Measurements from ENCODE around the gene EIF2B1. TPM values are rescaled to one million over a fixed set of nuclear protein-coding genes. Genes with fewer than 3 reads are reported as not detected.

The EIF2B1 gene
- total and polyA plus RNA-seq, 3 donors from 2014 or later = 39.2 to 138 (median 136) TPM

- intact Hi-C loops (cut with DNase I; ENCODE audit: low total_unique reads) = no loop called here
- DNase-seq = no peak
- Histone ChIP-seq H3K27ac (no peak overlapping the region), H3K4me1 (no peaks in the 10 kb centered on the region), H3K27me3 (no peaks in the 10 kb centered on the region), H3K36me3 (ENCODE audit: low read depth, missing control alignments) (no peaks in the 10 kb centered on the region), H3K4me3 (no peak overlapping the region), H3K9me3 (no peaks in the 10 kb centered on the region)
- TF ChIP-seq, protein P1, sequence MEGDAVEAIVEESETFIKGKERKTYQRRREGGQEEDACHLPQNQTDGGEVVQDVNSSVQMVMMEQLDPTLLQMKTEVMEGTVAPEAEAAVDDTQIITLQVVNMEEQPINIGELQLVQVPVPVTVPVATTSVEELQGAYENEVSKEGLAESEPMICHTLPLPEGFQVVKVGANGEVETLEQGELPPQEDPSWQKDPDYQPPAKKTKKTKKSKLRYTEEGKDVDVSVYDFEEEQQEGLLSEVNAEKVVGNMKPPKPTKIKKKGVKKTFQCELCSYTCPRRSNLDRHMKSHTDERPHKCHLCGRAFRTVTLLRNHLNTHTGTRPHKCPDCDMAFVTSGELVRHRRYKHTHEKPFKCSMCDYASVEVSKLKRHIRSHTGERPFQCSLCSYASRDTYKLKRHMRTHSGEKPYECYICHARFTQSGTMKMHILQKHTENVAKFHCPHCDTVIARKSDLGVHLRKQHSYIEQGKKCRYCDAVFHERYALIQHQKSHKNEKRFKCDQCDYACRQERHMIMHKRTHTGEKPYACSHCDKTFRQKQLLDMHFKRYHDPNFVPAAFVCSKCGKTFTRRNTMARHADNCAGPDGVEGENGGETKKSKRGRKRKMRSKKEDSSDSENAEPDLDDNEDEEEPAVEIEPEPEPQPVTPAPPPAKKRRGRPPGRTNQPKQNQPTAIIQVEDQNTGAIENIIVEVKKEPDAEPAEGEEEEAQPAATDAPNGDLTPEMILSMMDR (IDR thresholded peaks at IDR 0.05) = no peak
- TF ChIP-seq POLR2A (IDR thresholded peaks at IDR 0.05) = no peak
- WGBS, 2 donors = 89 to 93% methylated on average over 13 of the region's 13 CpGs
These were observed 15.9 kb downstream of the EIF2B1 start for GRCh38 chr12:123617580-123617979.

- Histone ChIP-seq H3K27ac (no peak overlapping the region), H3K27me3 (no peaks in the 10 kb centered on the region), H3K4me1 (no peaks in the 10 kb centered on the region), H3K36me3 (ENCODE audit: low read depth, missing control alignments) (no peaks in the 10 kb centered on the region), H3K9me3 (no peaks in the 10 kb centered on the region), H3K4me3 (no peak overlapping the region)
- intact Hi-C loops (cut with DNase I; ENCODE audit: low total_unique reads) = no loop called here
- TF ChIP-seq, protein P1 (IDR thresholded peaks at IDR 0.05) = no peak
- no peak for TF ChIP-seq POLR2A (IDR thresholded peaks at IDR 0.05)
- 74 to 87% methylated on average over 3 of the region's 3 CpGs for WGBS, 2 donors
- DNase-seq = no peak
These were observed 16.3 kb downstream of the EIF2B1 start for GRCh38 chr12:123617144-123617543.

- no peaks in the 10 kb centered on the region for H3K9me3 ChIP-seq
- no peak for TF ChIP-seq POLR2A (IDR thresholded peaks at IDR 0.05)
- TF ChIP-seq, protein P1 (IDR thresholded peaks at IDR 0.05) = no peak
- intact Hi-C loops (cut with DNase I; ENCODE audit: low total_unique reads) = no loop called here
- H3K36me3 ChIP-seq (ENCODE audit: low read depth, missing control alignments) = no peaks in the 10 kb centered on the region
- H3K27ac ChIP-seq = no peak overlapping the region
- WGBS, 2 donors = 69 to 81% methylated on average over 4 of the region's 4 CpGs
- no peak overlapping the region for H3K4me3 ChIP-seq
- no peaks in the 10 kb centered on the region for H3K4me1 ChIP-seq
- DNase-seq = no peak
- H3K27me3 ChIP-seq = no peaks in the 10 kb centered on the region
These were observed 19.0 kb downstream of the EIF2B1 start for GRCh38 chr12:123614531-123614930.

DNA sequence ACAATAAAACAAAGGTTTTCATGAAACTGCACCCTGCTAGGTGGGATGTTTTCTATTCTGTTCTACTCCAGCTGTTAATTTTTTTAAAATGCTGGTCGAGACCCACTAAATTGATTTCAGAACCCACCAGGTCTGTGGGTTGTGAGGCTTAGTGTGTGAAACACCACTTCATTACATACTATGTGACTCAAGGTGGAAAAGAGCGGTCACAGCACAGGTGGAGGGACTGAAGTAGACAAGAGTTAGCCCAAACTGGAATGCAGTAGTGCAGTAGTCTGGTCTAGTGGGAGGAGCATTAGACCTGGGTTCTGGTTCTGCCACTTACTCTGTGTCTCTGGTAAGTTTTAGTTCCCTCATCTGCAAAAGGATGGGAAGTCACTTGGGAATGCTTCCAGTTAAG is 19.4 kb downstream of the EIF2B1 start:
- Histone ChIP-seq H3K9me3 (no peaks in the 10 kb centered on the region), H3K4me3 (no peak overlapping the region), H3K4me1 (no peaks in the 10 kb centered on the region), H3K27me3 (no peaks in the 10 kb centered on the region), H3K36me3 (ENCODE audit: low read depth, missing control alignments) (no peaks in the 10 kb centered on the region), H3K27ac (no peak overlapping the region)
- no peak for TF ChIP-seq POLR2A (IDR thresholded peaks at IDR 0.05)
- 97 to 100% methylated on average over 2 of the region's 2 CpGs for WGBS, 2 donors
- no peak for DNase-seq
- intact Hi-C loops (cut with DNase I; ENCODE audit: low total_unique reads) = no loop called here

- WGBS, 2 donors = 82 to 94% methylated on average over 8 of the region's 8 CpGs
- H3K4me3 ChIP-seq = no peak overlapping the region
- no peaks in the 10 kb centered on the region for H3K36me3 ChIP-seq (ENCODE audit: low read depth, missing control alignments)
- no peaks in the 10 kb centered on the region for H3K9me3 ChIP-seq
- no peaks in the 10 kb centered on the region for H3K4me1 ChIP-seq
- intact Hi-C loops (cut with DNase I; ENCODE audit: low total_unique reads) = no loop called here
- no peaks in the 10 kb centered on the region for H3K27me3 ChIP-seq
- no peak overlapping the region for H3K27ac ChIP-seq
- TF ChIP-seq POLR2A (IDR thresholded peaks at IDR 0.05) = no peak
- TF ChIP-seq, protein P1 (IDR thresholded peaks at IDR 0.05) = no peak
- DNase-seq = no peak
These were observed 25.3 kb downstream of the EIF2B1 start for GRCh38 chr12:123608182-123608581.
